Endothelial cell of umbilical vein (primary cell): ENCODE data around the gene IKZF1.

ENCODE experiments used
- CTCF ChIP-seq, 2 donors: IDR thresholded peaks; 1 replicate in 1 of 2; 2 replicates in 1 of 2; pipeline ENCODE4 v1.5.1; 2011; ENCODE audit warnings: low read length in 2 of 2, mild to moderate bottlenecking in 2 of 2, moderate library complexity in 2 of 2, control low read depth in 1 of 2, inconsistent platforms in 1 of 2, low read depth in 1 of 2; ENCODE audit not compliant: insufficient read depth in 1 of 2; ENCODE audit errors: extremely low read depth in 1 of 2
- GATA2 ChIP-seq: IDR thresholded peaks from 2 replicates; pipeline ENCODE4 v1.7.0; 2011; ENCODE audit warnings: low read depth, mild to moderate bottlenecking, moderate library complexity, mixed read lengths, low read length; ENCODE audit not compliant: insufficient read length, insufficient read depth
- POLR2A ChIP-seq: IDR thresholded peaks from 2 replicates; pipeline ENCODE4 v1.6.1; 2012; ENCODE audit warnings: low read depth, mild to moderate bottlenecking, control low read depth, low read length
- POLR2AphosphoS5 ChIP-seq: IDR thresholded peaks from 2 replicates; pipeline ENCODE4 v1.6.1; 2012; ENCODE audit warnings: low read depth, mild to moderate bottlenecking, control low read depth, low read length, moderate library complexity; ENCODE audit not compliant: insufficient read depth

DNA sequence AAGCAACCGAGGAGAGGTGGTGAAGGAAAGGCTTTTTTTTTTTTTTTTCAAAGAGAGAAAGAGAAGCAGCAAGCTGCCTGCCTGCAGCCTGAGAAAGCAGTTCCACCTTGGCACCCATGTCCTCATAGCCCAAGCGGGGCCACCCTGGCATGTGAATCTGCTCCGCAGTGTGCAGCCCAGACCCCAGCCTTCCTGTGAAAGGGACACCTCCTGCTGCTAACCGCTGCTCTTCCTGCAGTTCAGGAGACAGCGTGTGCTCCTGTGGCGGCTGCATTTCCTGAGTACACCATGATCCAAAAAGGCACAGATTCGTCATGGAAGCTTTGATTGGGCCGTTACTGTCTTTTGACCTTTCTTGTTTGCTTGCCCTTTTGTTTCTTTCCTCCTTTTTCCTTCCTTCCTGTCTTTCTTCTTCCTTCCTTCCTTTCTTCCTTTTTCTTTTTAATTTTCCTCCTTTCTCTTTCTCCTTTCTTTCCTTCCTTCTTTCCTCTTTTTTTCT, 38.1 kb downstream of the IKZF1 start:
- TF ChIP-seq CTCF (IDR thresholded peaks at IDR 0.05; ENCODE audit: extremely low read depth in 1 of 2, insufficient read depth in 1 of 2, low read depth in 1 of 2, low read length in 2 of 2) (no peak), POLR2AphosphoS5 (no peak), GATA2 (no peak), POLR2A (no peak)
